ENCODE measurements around the gene ZP1. TPM values are rescaled to one million over a fixed set of nuclear protein-coding genes. Genes with fewer than 3 reads are reported as not detected.

The ZP1 gene
- total RNA-seq, 1 experiment from 2014 or later: 4.6 TPM

GRCh38 chr11:60858236-60858635 is 9.1 kb upstream of the ZP1 start:
- DNase-seq (ENCODE audit: low read depth): no peak

- DNase-seq (ENCODE audit: low read depth): no peak
Measured at GRCh38 chr11:60858731-60859464, 8.4 kb upstream of the ZP1 start.

DNA sequence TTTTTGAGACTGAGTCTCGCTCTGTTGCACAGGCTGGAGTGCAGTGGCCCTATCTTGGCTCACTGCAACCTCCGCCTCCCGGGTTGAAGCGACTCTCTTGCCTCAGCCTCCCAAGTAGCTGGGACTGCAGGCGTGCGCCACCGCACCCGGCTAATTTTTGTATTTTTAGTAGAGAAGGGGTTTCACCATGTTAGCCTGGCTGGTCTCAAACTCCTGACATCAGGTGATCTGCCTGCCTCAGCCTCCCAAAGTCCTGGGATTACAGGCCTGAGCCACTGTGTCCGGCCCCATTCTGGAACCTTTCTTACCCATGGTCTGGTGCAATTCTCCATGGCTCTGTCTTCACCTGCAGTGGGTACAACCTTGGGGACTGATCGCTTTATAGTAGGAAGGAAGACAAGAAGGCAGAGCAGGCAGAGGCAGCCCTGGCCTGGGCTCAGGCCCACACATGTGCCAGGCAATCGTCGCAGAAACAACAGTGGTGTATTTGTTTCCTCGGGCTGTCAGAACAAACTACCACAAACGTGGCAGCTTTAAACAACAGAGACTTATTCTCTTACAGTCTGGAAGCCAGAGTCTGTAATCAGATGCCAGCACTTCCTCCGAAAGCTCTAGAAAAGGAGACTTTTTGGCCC is 7.6 kb upstream of the ZP1 start:
- DNase-seq (ENCODE audit: low read depth): no peak

DNA sequence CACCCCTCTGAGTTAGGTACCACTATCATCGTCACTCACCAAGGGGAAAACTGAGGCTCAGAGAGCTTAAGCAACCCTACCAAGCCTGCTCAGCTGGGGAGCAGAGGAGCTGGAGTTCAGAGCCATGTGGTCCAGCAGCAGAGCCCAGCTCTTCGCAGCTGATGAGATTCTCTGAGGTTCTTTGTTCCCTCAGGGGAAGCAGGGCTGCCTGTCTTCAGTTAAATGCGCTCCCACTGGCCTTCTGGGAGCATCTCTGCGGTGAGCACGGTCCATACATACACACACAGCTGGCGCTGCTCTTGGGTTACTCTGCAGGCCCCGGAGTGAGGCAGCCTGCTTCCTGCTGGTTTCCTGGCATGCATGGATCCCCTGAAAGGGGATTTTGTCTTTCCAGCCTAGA is 6.4 kb upstream of the ZP1 start:
- no peak for DNase-seq (ENCODE audit: low read depth)

- DNase-seq (ENCODE audit: low read depth): no peak
Measured at GRCh38 chr11:60862171-60862570, 5.2 kb upstream of the ZP1 start.

DNA sequence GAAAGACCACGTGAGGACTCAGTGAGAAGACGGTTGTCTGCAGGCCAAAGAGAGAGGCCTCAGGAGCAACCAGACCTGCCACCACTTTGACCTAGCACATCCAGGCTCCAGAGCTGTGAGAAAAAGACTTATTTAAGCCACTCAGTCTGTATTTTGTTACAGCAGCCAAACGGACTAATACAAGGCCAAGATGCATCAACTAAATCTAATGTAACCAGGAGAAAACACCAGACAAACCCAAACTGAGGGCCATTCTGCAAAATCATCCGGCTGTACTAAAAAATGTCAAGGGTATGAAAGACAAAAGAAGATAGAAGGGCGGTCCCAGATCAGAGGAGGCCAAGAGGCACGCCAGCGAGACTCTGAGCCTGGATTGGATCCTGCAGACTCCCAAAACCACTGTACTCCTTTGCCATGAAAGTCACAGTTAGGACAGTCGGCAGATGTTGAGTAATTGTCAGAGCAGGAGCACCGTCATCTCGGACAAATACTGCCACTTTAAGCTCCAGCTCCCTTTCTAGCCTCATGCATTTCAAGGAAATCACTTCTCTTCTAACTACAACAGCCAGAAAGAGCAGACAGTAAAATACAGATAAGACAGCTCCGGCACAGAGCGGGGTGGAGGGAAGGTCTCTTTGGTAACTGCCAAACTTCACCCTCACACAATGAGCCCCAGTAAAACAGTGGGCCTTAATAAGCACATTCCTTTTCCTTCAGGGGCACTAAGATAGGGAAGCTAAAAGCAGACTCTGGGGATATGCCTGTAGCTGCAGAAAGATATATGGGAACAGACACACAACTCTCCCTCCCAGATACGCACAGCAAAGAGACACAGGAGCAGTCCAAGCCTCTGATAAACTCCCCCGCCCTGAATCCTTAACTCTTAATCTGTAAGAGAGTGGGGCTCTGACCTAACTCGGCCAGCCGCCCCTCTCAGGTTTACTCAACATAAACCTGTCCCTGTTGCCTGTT is 3.5 kb upstream of the ZP1 start:
- DNase-seq (ENCODE audit: low read depth): no peak

GRCh38 chr11:60864856-60865513 is 2.4 kb upstream of the ZP1 start:
- DNase-seq (ENCODE audit: low read depth): no peak

- DNase-seq (ENCODE audit: low read depth): no peak
Measured at GRCh38 chr11:60867871-60868681, 734 bp downstream of the ZP1 start.

DNA sequence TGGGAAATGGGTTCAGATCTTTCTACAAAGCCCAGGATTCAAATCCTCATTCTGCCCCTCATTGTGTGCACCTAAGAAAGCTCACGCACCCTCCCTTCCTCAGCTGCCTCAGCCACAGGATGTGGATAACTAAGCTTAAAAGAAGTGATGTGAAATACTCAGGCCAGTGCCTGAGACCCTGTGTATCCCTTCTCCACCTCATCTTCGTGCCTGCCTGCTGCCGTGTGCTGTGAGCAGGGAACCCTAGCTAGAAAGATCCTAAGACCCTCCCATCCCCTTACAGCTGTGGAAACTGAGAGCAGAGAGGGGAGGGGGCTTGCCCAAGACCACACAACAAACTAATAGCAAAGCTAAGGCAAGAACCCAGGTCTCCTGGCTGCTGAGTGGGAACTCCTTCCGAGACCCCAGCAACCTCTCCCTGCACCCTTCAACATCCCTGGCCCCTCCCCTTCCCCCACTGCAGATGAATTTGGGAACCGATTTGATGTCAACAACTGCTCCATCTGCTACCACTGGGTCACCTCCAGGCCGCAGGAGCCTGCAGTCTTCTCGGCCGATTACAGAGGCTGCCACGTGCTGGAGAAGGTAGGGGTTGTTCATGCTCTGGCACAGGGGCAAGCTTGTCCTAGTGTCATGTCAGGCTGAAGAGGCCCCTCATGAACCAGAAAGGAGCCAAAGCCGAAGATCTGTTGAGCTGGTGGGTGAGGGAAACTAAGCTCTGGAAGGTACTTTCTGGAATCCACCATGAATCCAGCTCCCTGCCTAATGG is 1.5 kb downstream of the ZP1 start:
- no peak for DNase-seq (ENCODE audit: low read depth)

GRCh38 chr11:60869451-60869825 is 2.1 kb downstream of the ZP1 start:
- no peak for DNase-seq (ENCODE audit: low read depth)

- DNase-seq (ENCODE audit: low read depth): no peak
Measured at GRCh38 chr11:60870276-60870675, 2.9 kb downstream of the ZP1 start.

GRCh38 chr11:60870733-60871377 is 3.5 kb downstream of the ZP1 start:
- no peak for DNase-seq (ENCODE audit: low read depth)

- peak; percentile 56 for DNase-seq (ENCODE audit: low read depth)
Measured at GRCh38 chr11:60871378-60872061, 4.2 kb downstream of the ZP1 start.

- DNase-seq (ENCODE audit: low read depth): peak; percentile 78
Measured at GRCh38 chr11:60872124-60872960, 5.0 kb downstream of the ZP1 start.

DNA sequence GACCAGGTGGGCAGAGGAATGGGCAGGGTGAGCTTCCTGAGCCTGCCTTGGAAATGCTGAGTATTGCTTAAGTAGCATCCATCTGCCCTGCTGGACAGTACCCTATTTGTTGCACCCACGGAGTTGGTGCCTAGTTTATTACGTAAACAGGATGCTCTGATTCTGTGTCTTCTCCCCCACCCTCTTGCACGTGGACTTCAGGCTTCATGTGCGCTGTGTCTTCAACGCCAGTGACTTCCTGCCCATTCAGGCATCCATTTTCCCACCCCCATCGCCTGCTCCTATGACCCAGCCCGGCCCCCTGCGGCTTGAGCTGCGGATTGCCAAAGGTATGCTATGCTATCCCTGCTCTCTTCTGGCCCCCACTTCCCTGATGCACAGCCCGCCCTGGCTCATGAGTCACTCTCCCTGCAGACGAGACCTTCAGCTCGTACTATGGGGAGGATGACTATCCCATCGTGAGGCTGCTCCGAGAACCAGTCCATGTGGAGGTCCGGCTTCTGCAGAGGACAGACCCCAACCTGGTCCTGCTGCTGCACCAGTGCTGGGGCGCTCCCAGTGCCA is 5.7 kb downstream of the ZP1 start:
- DNase-seq (ENCODE audit: low read depth): peak; percentile 89

GRCh38 chr11:60873533-60873932 is 6.2 kb downstream of the ZP1 start:
- no peak for DNase-seq (ENCODE audit: low read depth)

DNA sequence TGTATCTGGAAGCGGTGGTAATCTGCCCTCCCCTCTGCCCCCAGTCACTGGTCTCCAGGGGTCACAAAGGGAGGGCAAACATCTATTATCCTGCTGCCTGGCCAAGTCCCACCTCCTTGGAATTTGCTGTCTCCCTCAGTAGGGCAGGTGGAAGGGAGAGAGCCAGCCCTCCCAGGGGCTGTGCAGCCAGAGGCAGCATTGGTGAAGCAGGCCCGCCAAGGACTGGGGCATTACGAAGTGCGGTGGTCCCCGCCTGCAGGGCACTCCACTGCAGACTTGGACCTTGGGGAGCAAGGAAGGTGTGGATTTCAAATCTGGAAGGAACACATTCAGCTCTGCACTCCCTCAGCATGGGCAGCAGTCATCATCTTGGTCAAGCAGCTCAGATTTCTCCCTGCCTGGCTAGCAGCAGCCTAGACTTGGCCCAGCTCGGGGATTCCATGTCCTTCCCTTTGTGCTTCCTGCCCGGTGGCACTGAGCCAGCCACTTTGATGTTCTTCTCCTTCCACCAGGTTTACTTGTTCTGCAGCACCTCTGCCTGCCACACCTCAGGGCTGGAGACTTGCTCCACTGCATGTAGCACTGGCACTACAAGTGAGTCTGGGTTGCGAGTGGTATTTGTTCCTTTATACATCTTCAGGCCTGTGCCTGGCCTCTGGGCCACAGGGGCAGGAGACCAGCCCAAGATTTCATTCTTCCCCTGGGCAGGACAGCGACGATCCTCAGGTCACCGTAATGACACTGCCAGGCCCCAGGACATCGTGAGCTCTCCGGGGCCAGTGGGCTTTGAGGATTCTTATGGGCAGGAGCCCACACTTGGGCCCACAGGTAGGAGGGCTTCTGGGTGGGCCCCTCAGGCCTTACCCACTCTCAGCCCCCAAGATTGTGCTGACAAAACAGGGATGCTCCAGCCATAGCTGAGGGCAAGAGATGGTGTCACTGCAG is 7.4 kb downstream of the ZP1 start:
- no peak for DNase-seq (ENCODE audit: low read depth)

Data from RPMI7951 (cell line).